Activated CD4-positive, alpha-beta T cell treated with anti-CD3 and anti-CD28 coated beads, Interleukin-2, amount 50 U/mL, for 24 hours (primary cell): ENCODE results near the gene CPNE4.

Experiments
- DNase-seq, 2 donors: peaks; one replicate each; pipeline ENCODE4 v3.0.0-alpha.2; 2020; ENCODE audit warnings: low read depth in 1 of 2, low spot score in 1 of 2

CPNE4 gene

GRCh38 chr3:131484496-131485111 is 550.2 kb downstream of the CPNE4 start:
- DNase-seq = no peak
